Esophagus muscularis mucosa (tissue), 3 donors: Measurements from ENCODE around the gene REEP6.

Source experiments
- POLR2A ChIP-seq: fragments of 450-650 bp; IDR thresholded peaks from one replicate; pipeline ENCODE4 v1.6.1; 2017; ENCODE audit warnings: antibody characterized with exemption, moderate library complexity, mild to moderate bottlenecking, low read depth
- TF ChIP-seq, protein P1 (sequence below), 3 experiments: fragments of 200-600 bp in 2 of 3; fragments of 450-650 bp in 1 of 3; sonication (generic) in 2 of 3; IDR thresholded peaks; one replicate each; pipeline ENCODE4 v1.5.1; 2017 to 2019; ENCODE audit warnings: antibody characterized with exemption in 3 of 3, mild to moderate bottlenecking in 2 of 3, moderate library complexity in 1 of 3

DNA sequence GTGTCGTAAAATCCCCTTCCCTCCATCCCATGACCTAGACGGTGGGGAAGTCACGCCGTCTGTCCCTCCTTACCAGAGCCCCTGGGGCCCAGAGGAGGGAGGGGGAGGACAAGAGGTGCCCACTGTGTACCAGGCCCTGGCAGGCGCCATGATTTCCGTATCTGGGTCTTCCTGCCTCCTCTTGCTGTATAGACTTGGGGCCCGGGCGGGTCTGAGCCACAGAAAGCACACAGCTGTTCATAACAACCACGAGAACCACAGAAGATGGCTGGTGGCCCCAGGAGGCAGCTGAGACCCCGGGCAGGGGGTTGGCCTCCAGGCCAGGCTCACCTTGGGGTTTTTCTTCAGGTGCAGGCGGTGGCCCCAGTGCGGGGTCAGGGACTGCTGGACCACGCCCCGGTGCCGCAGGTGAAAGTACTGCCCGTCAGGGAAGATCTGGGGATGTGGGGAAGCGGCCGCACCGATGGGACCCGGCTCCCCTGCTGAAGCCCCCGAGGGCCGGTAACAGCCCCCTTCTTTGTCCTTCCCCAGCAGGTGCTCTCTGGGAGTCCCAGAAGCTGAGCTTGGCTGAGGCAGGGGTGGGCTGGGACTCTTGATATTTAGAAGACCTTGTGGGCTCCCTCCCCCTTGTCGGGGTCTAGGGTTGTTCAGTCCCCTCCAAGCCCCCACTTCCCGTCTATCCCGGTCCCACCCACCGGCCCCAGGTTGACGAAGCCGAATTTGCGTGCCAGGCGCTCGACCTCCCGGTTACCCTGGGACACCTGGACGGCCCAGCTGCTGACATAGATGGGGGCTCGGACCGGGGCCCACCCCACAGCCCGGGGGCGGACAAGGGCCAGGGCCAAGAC is 1.3 kb upstream of the REEP6 start:
- TF ChIP-seq POLR2A, result no peak
- TF ChIP-seq, protein P1, sequence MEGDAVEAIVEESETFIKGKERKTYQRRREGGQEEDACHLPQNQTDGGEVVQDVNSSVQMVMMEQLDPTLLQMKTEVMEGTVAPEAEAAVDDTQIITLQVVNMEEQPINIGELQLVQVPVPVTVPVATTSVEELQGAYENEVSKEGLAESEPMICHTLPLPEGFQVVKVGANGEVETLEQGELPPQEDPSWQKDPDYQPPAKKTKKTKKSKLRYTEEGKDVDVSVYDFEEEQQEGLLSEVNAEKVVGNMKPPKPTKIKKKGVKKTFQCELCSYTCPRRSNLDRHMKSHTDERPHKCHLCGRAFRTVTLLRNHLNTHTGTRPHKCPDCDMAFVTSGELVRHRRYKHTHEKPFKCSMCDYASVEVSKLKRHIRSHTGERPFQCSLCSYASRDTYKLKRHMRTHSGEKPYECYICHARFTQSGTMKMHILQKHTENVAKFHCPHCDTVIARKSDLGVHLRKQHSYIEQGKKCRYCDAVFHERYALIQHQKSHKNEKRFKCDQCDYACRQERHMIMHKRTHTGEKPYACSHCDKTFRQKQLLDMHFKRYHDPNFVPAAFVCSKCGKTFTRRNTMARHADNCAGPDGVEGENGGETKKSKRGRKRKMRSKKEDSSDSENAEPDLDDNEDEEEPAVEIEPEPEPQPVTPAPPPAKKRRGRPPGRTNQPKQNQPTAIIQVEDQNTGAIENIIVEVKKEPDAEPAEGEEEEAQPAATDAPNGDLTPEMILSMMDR (IDR thresholded peaks at IDR 0.05), result no peak
